NCI-H2196 (cell line): Measurements from ENCODE around the gene SHROOM3.

Experiments used
- DNase-seq: peaks from one replicate; lab custom pipeline; 2025; ENCODE audit not compliant: unreplicated experiment; lab: John Stamatoyannopoulos, UW

The SHROOM3 gene

DNA sequence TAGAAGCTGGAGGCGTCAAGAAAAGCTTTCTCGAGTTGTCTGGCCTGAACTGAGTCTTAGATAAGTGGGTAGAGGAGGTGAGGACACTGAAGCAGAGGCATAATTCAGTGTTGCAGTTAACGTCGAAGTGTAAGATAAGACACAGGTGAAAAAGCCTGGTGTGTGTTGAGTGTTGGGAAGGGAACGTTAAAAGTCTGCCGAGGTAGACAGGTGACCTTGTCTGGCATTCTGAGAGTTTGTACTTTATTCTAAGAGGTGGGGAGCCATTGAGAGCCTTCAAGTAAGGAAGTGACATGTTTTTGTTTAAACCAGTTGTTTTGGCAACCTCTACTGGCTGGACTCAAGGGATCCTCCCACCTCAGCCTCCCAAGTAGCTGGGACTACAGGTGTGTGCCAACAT, 219.1 kb downstream of the SHROOM3 start:
- DNase-seq = no peak

DNA sequence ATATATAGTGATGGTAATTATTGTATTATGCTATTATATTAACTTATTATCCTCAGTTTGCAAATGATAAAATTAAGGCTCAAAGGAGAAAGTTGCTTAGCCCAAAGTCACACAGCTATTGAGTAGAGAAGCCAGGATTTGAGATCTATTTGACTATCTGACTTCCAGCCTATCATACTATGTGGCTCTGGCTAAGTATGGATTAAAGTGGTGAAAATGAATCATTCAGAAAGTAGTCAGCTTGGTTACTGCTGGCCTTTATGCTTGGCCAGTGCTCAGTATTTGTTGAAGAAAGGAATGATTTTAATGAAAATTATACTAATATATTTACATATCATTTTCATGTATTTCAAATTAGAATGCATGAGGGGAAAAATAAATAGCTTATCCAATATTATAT, 219.8 kb downstream of the SHROOM3 start:
- no peak for DNase-seq

DNA sequence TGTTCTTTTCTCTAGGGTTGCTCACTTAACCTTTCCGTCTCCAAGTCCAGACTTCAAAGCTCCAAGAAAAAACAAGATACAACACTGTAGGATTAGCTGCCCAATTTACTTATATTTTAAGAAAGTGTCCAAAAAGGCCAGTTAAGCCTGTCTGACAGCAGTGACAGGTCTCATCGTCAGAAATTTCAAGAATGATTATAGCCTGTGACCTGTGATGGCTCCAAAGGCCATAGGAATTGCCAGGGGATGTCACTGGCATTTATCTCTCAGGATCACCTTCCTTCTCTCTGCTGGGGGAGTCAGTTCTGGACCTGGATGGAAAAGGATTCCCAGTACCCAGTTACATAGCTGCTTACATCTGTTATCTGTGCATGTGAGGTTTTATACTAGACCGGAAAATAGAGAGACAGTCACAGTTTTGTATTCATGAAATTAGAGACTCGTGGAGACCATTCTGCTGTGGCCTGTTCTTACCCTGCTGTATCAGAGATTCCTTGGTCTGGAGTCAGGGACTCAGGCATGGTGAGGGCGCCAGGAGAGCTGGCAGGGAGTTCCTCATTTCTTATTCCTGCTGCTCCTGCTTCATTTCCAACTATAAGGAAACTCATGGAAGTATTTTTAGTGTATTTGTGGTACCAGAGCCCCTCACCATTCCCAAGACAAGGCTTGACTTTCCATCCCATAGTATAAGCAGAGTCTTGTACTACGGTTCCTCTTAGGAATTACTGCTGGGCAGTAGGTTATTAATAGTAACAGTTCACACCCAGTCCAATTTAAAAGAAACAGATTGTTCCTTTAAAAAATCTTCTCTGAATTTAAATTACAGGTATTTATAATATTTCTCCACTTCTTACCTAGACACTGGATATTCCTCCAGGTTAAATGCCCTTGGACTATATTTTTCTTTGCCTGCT, 220.8 kb downstream of the SHROOM3 start:
- no peak for DNase-seq

DNA sequence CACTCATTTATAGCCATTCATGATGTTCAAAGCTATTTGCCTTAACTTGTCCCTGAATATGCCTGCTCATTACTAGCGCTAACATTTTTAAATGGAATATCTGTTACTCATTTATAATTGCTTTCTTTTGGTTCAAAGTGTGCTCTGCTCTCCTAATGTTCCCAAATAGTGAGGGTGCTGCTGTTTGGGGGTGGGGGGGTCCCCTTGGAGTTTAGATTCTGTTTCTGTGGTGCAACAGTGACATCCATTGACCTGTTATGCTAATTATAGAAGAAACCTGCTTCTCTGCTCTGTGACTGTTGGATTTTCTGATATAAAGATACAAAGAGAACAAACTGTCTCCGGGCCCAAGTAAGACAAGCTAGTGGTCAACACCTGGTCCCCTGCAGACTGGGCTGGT, 222.4 kb downstream of the SHROOM3 start:
- DNase-seq = no peak

DNA sequence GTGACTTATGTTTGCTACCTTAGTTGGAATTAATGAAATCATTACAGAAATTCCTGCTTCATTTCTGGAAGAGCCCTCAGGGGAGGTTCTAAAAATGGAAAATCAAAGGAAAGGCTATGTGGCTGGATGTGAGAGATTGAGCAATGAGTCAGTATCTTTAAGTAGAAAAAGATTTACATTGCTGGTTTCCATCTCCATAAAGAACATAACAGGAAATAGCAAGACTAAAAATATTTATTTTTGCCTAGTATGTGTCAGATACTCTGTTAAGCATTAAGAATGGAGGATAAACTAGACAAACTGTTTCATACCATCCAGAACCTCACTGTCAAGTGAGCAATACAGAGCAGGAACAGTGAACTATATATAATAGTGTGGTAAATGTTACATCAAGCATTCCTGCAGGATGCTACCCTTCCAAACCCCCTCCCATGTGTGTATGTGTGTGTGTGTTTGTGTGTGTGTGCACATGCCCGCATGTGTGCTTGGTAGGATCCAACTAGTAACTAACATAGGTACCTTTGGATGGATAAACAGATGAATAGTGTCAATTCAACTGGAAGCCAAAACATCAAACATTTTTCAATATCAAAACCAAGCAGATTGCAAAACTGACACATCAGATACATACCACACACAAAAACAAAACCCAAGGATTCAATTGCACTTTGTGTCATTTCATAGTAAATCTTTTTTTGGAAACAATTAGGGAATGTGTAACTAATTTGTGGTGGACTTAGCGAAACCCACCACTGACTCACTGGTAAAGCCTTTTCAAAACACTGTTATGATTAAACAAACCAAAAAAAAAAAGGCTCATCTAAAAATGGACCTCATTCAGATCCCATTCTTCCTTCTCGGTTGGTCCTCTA, 223.4 kb downstream of the SHROOM3 start:
- DNase-seq = no peak

DNA sequence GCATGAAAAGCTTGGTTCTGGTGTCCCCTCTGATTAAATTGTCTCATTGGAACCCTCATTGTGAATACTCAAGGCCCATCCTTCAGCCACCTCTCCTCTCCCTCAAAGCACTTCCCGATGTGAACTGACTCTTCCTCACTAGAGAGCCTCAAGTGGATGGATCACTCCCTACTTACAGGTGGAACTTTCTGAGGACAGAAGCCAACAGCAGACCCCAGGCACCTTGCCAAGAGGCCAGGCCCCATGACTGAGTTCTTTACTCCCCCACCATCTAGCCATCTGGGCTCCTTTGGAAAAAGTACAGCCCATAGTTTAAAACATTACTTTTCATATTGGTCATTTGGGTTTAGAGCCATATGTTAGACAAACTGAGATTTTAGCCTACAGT, 224.1 kb downstream of the SHROOM3 start:
- DNase-seq = no peak

DNA sequence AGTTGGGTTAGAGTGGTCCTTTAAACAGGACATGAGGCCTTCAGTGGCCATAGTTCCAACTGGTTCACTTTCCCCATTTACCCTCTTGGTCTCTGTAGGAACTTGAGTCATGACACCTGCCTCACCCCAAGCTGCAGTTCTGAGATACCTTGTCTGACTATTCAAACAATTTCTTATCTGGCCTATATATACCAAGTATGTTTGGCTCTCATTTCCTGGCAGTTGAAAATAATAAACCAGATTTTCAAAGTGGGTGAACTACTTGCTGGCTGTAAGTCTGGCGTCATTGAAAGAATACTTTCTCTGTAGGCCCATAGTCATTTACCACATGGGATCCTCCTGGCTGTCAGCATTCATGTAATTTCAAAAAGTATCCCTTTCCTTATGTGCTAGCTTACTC, 228.8 kb downstream of the SHROOM3 start:
- DNase-seq = no peak

DNA sequence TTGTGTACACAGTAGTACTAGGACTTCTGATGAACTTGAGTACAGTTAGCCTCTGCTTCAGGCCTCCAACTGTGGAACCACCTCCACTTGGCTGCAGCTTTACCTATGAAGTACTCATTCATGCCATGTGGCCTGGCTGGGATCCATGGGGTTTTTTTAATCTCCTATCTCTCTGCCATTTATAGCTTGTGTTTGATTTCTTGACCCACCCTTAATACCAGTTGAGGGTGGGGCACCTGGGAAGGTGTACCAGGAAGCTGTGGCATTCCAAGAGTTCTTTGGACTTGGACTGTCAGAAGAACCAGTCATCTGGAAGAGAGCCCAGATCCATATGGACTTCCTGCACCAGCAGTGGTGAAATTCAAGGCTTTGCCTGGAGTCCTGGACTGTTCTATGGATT, 230.1 kb downstream of the SHROOM3 start:
- no peak for DNase-seq

DNA sequence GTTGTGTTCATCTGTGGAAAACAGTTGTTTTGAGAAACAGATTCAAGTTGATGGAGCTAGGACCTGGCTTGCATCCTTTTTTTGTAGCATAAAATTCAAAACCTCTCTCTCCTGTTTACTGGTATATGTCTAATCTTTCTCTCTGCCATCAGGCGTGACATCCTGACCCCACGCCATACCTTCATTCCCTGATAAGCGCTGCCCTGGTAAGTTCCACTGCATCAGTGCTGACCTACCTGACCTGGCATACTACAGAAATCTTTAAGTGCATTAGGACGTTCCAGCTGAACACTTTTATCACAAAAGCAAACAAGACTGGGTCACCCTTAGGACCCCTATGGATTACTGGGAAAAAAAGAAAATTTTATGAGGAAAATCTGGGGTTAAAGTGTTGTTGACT, 230.7 kb downstream of the SHROOM3 start:
- no peak for DNase-seq

DNA sequence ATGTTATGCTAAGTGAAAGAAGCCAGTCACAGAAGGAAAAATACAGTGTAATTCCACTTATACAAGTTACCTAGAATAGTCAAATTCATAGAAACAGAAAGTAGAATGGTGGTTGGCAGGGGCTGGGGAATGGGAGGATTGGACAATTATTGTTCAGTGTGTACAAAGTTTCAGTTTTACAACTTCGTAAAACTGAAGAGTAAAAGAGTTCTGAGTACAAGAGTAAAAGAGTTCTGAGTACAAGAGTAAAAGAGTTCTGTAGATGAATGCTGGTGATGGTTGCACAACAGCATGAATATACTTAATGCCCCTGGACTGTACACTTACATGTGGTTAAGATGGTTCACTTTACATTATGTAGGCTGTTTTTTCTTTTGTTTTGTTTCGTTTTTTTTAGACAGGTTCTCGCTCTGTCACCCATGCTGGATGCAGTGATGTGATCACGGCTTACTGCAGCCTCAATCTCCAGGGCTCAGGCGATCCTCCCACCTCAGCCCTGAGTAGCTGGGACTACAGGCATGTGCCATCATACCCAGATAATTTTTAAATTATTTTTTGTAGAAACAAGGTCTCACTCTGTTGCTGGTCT, 232.0 kb downstream of the SHROOM3 start:
- DNase-seq = no peak

DNA sequence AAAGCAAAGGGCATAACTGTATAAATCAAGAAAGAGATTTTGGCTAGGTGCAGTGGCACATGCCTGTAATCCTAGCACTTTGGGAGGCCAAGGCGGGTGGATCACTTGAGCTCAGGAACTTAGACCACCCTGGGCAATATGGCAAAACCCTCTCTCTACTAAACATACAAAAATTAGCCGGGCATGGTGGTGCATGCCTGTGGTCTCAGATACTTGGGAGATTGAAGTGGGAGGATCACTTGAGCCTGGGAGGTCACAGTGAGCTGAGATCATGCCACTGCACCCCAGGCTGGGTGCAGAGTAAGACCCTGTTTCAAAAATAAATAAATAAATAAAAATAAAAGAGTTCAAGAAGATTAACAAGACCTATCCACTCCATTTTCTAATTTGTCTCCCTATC, 235.6 kb downstream of the SHROOM3 start:
- DNase-seq = no peak

DNA sequence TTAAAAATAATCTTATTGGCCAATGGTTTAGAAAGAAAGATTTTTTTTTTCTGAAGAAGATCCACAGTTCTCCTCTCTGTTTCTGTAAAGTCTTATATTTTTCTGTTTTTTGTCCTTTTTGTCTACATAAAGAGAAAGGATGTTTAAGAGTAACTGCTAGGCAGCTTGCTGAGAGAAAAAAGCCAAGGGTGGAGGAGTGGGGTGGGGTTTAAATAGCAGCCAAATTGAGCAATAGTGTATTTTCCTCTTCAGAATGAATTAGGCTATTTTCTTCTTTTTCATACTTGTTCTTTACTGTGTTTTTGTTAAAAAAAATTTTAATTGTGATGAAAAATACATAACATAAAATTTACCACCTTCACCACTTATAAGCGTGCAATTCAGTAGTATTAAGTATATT, 238.3 kb downstream of the SHROOM3 start:
- DNase-seq = no peak

DNA sequence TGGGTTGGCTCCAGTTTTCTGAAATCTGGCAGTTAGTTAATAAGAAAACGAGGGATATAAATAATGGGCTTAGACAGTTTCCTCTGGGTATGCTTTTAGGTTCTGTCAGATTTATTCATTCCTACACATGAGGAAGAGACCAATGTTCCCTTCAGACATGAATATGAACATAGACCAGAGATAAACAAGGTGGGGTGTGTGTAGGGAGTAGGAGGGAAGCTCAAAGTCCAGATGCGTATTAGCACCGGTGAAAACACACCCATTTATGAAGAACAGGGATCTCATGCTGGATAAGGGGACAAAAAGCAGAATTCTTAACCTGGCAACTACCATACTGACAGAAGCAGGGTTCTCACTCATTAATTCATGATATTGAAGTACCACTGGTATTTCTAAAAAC, 240.0 kb downstream of the SHROOM3 start:
- no peak for DNase-seq

DNA sequence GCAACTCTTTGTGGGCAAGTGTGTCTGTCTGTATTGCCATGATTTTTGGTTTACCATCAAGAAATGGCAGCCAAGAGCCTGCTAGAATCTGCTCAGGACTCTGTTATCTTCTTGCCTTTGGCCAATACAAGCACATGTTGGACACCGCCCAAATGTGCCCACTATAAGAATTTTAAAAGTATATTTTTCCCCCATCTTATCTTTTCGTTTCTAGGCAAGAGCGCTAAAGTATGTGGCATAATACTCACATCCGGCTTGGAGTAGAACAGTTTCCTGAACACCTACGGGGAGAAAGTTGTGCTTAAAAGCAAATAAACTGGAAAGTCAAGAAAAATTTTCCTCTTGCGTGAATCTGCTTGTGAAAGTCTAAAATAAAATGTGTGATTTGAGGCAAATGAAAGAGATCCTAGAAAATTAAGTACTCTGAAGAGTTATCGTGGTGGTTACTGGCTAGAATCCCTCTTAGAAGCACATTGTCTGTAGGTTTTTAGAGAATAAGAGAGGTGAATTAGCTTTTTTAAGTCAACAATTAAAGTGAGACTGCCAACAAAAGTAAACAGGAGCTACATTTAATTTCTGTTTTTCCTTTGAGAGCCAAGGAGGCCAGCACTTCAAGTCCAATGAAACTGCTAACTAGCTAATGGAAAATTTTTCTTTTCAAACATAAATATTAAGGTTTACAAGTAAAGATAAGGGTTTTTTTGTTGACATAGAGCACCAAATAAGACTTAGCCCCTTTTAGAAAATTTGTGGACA, 242.7 kb downstream of the SHROOM3 start:
- no peak for DNase-seq

DNA sequence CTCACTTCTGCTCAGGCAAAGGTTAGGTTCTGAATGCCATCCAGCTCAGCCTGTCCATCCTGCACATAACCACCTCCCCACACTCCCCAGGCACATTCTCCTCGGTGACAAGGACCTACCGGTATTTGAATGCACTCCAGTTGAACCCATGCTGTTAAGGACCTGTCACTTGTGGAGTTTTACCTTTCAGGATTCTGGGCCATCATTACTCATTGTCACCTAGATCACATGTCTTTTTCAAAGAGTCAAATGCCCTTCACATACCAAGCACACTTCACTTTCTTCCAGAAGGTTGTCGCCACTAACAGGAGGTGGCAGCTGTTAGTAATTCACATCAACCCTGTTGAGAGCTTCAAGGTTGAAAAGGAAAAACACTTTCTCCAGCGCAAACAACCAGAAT, 244.7 kb downstream of the SHROOM3 start:
- no peak for DNase-seq

DNA sequence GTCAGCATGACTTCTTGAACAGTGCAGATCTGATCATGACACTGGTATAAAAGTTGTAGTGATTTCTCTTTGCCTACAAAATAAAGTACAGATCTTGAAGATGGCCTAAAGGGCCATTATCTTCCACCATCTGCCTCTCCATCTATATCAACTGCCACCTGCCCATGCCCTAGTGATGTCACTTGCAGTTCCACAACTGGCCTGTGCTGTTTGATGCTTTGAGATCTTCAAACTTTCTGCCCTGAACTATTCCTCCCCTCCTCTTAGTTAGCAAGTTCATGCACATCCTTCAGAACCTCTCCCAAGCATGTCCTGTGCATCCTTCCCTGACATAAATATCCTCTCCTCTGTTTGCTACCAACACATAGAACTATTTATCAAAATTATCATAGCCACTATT, 245.9 kb downstream of the SHROOM3 start:
- DNase-seq = no peak

DNA sequence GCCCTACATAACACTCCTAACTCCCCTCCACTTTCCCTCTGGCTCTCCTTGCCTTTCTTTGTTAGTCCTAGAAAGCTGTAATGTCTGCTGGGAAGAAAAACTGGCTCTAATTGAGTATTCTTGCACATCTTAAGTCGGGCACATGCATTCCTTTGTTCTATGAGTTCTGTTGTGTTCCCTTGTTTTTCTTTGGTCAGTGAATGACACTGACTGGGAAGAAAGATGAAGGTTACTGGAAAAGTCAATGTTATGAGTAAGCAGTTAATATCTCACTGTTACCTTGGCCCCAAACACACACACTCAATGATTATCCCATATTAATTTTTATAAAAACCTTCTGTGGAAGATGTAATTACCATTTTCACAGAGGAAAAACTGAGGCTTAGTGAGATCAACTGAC, 247.0 kb downstream of the SHROOM3 start:
- DNase-seq = no peak

DNA sequence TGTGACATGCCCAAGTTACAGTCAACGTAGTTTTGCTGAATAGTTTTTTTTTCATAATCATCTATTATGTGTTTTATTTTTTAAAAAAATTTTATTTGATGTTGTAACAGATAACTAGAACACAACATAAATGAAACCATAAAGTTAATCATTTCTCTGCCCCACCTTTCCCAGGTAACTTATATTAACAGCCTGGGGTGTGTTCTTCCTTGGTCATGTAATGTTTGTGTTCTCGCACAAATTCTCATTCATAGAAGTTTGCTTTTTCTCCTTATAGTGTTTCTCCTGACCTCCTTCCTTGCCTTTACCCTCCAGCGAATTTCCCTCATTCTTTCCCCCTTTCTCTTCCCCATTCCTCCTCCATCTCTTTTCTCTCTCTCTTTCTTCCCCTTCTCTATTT, 248.1 kb downstream of the SHROOM3 start:
- no peak for DNase-seq

DNA sequence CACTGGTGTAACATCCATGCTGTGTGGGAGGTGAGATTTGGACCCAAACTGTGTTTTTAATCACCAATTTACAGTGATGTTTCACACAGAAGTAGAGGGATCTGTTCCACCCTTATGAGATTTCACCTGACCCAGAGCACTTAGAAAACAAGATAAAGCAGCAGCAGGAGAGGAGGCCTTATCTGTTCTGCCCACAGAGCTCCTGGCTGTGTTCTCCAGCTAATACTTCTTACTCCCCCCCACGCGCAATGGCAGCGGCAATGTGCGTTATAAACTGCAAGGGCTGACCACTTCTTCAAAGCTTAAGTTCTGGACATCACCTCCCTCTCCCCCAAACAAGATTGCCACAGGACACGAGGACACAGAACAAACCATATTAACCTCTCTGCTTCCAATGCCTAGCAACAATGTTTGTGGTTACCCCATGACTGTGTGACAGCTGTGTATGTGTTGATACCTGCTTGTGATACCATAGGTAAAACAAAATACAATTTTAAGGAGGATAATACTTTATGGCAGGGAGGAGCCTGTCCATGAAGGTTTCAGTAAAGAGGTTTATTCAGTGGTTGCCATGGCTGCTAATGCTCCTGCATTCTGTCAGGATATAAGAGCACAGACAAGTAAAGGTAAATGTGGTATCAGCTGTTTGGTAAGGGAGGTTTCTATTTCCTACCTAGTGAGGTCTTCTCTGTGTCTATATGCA, 252.9 kb downstream of the SHROOM3 start:
- no peak for DNase-seq

DNA sequence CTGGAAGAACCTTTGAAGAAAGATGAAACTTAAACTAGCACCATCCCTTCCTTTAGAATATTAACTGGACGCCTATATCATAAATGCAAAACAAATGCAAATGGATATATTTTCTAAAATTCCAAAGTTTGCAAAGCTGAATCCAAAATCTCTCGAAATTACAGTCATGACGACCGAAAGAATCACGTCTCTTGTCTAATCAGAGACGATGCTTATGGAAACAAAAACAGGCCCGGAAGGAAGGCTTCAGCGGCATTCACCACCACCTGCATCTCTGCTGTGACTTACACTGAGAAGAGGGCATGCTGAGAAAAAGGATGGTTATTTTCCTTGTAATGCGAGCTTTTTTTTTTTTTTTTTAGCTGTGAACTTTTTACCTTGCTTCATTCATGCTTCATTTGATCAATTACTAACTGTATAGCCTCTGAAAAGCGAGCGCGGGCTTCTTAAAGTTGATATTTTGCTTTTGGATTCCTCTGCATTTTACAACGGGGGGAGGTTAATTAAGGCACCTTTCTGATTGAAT, 253.7 kb downstream of the SHROOM3 start:
- DNase-seq = no peak
